Common myeloid progenitor, CD34-positive (primary cell): Measurements from ENCODE around the gene PITPNC1.
A peak's percentile ranks its signal among the peaks of the same experiment; 100 is the strongest.

ENCODE experiments used
- CTCF ChIA-PET: fragments of 350-600 bp; sonication (Branson Sonifier 250); formaldehyde crosslinking; loops from one replicate; lab custom pipeline; 2021; ENCODE audit warnings: antibody characterized with exemption; lab: Charles Lee
- POLR2A ChIA-PET: fragments of 350-600 bp; sonication (Branson Sonifier 250); formaldehyde crosslinking; loops from one replicate; lab custom pipeline; 2021; ENCODE audit warnings: antibody characterized with exemption; lab: Charles Lee
- DNase-seq, 3 donors: peaks; one replicate each; pipeline versions ENCODE4 v3.0.0 to v3.0.0-alpha.2; 2013
- H3K27ac ChIP-seq, 2 experiments: 1 replicate in 1 of 2; 2 replicates in 1 of 2; pipeline ENCODE4 v1.7.0; 2013; ENCODE audit warnings: inconsistent platforms in 2 of 2, low read length in 2 of 2, mild to moderate bottlenecking in 2 of 2, low read depth in 1 of 2, moderate library complexity in 1 of 2; ENCODE audit not compliant: severe bottlenecking in 2 of 2, insufficient read depth in 1 of 2, poor library complexity in 1 of 2
- H3K27me3 ChIP-seq, 5 experiments: replicated peaks in 2 of 5; 1 replicate in 3 of 5; 2 replicates in 2 of 5; pipeline versions ENCODE4 v1.6.1 to v1.7.0; 2013; ENCODE audit warnings: low read length in 4 of 5, mild to moderate bottlenecking in 2 of 5, moderate library complexity in 2 of 5, inconsistent platforms in 1 of 5; ENCODE audit not compliant: insufficient read depth in 5 of 5, control insufficient read depth in 4 of 5
- H3K36me3 ChIP-seq, 4 experiments: 1 replicate in 2 of 4; 2 replicates in 2 of 4; pipeline versions ENCODE4 v1.6.1 to v1.7.0; 2013; ENCODE audit warnings: low read length in 3 of 4, control low read depth in 1 of 4, mild to moderate bottlenecking in 1 of 4; ENCODE audit not compliant: control insufficient read depth in 4 of 4, insufficient read depth in 4 of 4
- H3K4me1 ChIP-seq, 4 experiments: 1 replicate in 3 of 4; 2 replicates in 1 of 4; pipeline versions ENCODE4 v1.6.1 to v1.7.1; 2013; ENCODE audit warnings: low read length in 3 of 4, mild to moderate bottlenecking in 3 of 4, control low read depth in 1 of 4, inconsistent platforms in 1 of 4, moderate library complexity in 1 of 4; ENCODE audit not compliant: control insufficient read depth in 4 of 4, insufficient read depth in 4 of 4; ENCODE audit errors: control extremely low read depth in 1 of 4
- H3K4me3 ChIP-seq, 7 experiments: 1 replicate in 4 of 7; 2 replicates in 3 of 7; pipeline versions ENCODE4 v1.5.1 to v1.7.0; 2013; ENCODE audit warnings: mild to moderate bottlenecking in 7 of 7, low read length in 6 of 7, moderate library complexity in 6 of 7, inconsistent platforms in 2 of 7, low read depth in 2 of 7, control low read depth in 1 of 7; ENCODE audit not compliant: insufficient read depth in 4 of 7, control insufficient read depth in 1 of 7; ENCODE audit errors: extremely low read depth in 1 of 7
- H3K9me3 ChIP-seq, 5 experiments: 1 replicate in 4 of 5; 2 replicates in 1 of 5; pipeline versions ENCODE4 v1.6.1 to v1.7.1; 2013; ENCODE audit warnings: low read length in 4 of 5, mild to moderate bottlenecking in 2 of 5, inconsistent platforms in 1 of 5, low read depth in 1 of 5, moderate library complexity in 1 of 5; ENCODE audit not compliant: control insufficient read depth in 4 of 5, insufficient read depth in 2 of 5; ENCODE audit errors: control extremely low read depth in 1 of 5
- WGBS: methylation state at CpG from one replicate; pipeline ENCODE4 v1.1.5; 2013; ENCODE audit not compliant: insufficient coverage; 5-methylcytosine and 5-hydroxymethylcytosine counted together

PITPNC1 gene

GRCh38 chr17:67461228-67461780 lies 84.2 kb downstream of the PITPNC1 start:
- ChIA-PET CTCF (interaction anchor here (1.9 kb wide), 1 partner anchor 20 kb away, joined by 5 read pairs; no protein-coding TSS in a partner anchor), POLR2A (no interaction called here)
- Histone ChIP-seq H3K4me3 (no peak overlapping the region), H3K36me3 (no peaks in the 10 kb centered on the region), H3K9me3 (peaks cover 0 to 11% (median 7%) of the 10 kb centered on the region in 5 experiments), H3K27me3 (no peaks in the 10 kb centered on the region), H3K4me1 (no peaks in the 10 kb centered on the region), H3K27ac (no peak overlapping the region)
- 100% methylated on average over 5 of the region's 6 CpGs for WGBS
- DNase-seq = no peak

GRCh38 chr17:67461876-67462275 lies 84.8 kb downstream of the PITPNC1 start:
- Histone ChIP-seq H3K4me1 (no peaks in the 10 kb centered on the region), H3K9me3 (peaks cover 0 to 11% (median 7%) of the 10 kb centered on the region in 5 experiments), H3K36me3 (no peaks in the 10 kb centered on the region), H3K27ac (no peak overlapping the region), H3K27me3 (no peaks in the 10 kb centered on the region), H3K4me3 (no peak overlapping the region)
- ChIA-PET CTCF (interaction anchor here (1.5 kb wide), 1 partner anchor 9 kb away, joined by 4 read pairs; no protein-coding TSS in a partner anchor), POLR2A (no interaction called here)
- no peak for DNase-seq
- 89% methylated on average over 2 of the region's 3 CpGs for WGBS

GRCh38 chr17:67466251-67466796 lies 89.2 kb downstream of the PITPNC1 start:
- 97% methylated on average over 3 of the region's 4 CpGs for WGBS
- POLR2A ChIA-PET = no interaction called here
- DNase-seq = no peak
- Histone ChIP-seq H3K27me3 (no peaks in the 10 kb centered on the region), H3K4me1 (peaks cover 0 to 17% (median 3%) of the 10 kb centered on the region in 4 experiments), H3K27ac (no peak overlapping the region), H3K36me3 (no peaks in the 10 kb centered on the region), H3K4me3 (no peak overlapping the region), H3K9me3 (peaks cover 0 to 2% (median 0%) of the 10 kb centered on the region in 5 experiments)
- CTCF ChIA-PET = interaction anchor here (1.2 kb wide), 1 partner anchor 34 kb away, joined by 3 read pairs; no protein-coding TSS in a partner anchor

- POLR2A ChIA-PET = interaction anchor here (0.6 kb wide), 1 partner anchor 12 kb away, joined by 3 read pairs; no protein-coding TSS in a partner anchor
Measured at GRCh38 chr17:67467500-67468455, 90.7 kb downstream of the PITPNC1 start.

GRCh38 chr17:67469208-67469980 lies 92.3 kb downstream of the PITPNC1 start:
- Histone ChIP-seq H3K27ac (peak overlapping the region in 1 of 2 experiments; percentile 6), H3K4me3 (peak overlapping the region in 1 of 7 experiments; percentile 32), H3K4me1 (peaks cover 0 to 17% (median 3%) of the 10 kb centered on the region in 4 experiments), H3K36me3 (no peaks in the 10 kb centered on the region), H3K9me3 (peaks cover 0 to 2% (median 0%) of the 10 kb centered on the region in 5 experiments), H3K27me3 (no peaks in the 10 kb centered on the region)
- DNase-seq = peak in 1 of 3 donors; percentile 27
- WGBS = 86% methylated on average over 13 of the region's 13 CpGs
- CTCF ChIA-PET = interaction anchor here (0.9 to 1.4 kb wide), 4 partner anchors 14 to 82 kb away, joined by 3 to 10 read pairs (median 3); no protein-coding TSS in a partner anchor
- POLR2A ChIA-PET = no interaction called here

More at GRCh38 chr17:67467500-67468455, 90.7 kb downstream of the PITPNC1 start:
- CTCF ChIA-PET = interaction anchor here (0.9 to 1.2 kb wide), 2 partner anchors 89 to 93 kb away, joined by 3 to 4 read pairs; no protein-coding TSS in a partner anchor
- H3K9me3 ChIP-seq = peaks cover 0 to 2% (median 0%) of the 10 kb centered on the region in 5 experiments
- WGBS = 90% methylated on average over 6 of the region's 8 CpGs
- H3K4me3 ChIP-seq = no peak overlapping the region
- H3K36me3 ChIP-seq = no peaks in the 10 kb centered on the region
- H3K27ac ChIP-seq = no peak overlapping the region
- no peaks in the 10 kb centered on the region for H3K27me3 ChIP-seq
- DNase-seq = peak in 2 of 3 donors; percentile 28 to 34
- peaks cover 0 to 17% (median 3%) of the 10 kb centered on the region in 4 experiments for H3K4me1 ChIP-seq

- Histone ChIP-seq H3K36me3 (no peaks in the 10 kb centered on the region), H3K4me1 (peaks cover 0 to 22% (median 9%) of the 10 kb centered on the region in 4 experiments), H3K27me3 (no peaks in the 10 kb centered on the region), H3K9me3 (peaks cover 0 to 2% (median 0%) of the 10 kb centered on the region in 5 experiments), H3K27ac (no peak overlapping the region), H3K4me3 (no peak overlapping the region)
- CTCF ChIA-PET = interaction anchor here (0.9 to 1.4 kb wide), 3 partner anchors 13 to 83 kb away, joined by 3 to 10 read pairs (median 3); no protein-coding TSS in a partner anchor
- WGBS = no CpG with 5 or more reads among the region's 1 CpG
- POLR2A ChIA-PET = interaction anchor here (0.5 kb wide), 1 partner anchor 65 kb away, joined by 3 read pairs; no protein-coding TSS in a partner anchor
- DNase-seq = no peak
Measured at GRCh38 chr17:67470163-67470562, 93.1 kb downstream of the PITPNC1 start.
